ENCODE data around the gene TXNRD3.
A peak's percentile ranks its signal among the peaks of the same experiment; 100 is the strongest.

The TXNRD3 gene

GRCh38 chr3:126679318-126679751 lies 24.4 kb upstream of the TXNRD3 start:
- Mint-ChIP-seq H3K27ac (no peak overlapping the region), H3K27me3 (peaks cover 3% of the 10 kb centered on the region), H3K4me1 (ENCODE audit: low read depth) (peaks cover 3% of the 10 kb centered on the region), H3K4me3 (peak overlapping the region; percentile 69), H3K9me3 (no peaks in the 10 kb centered on the region), H3K36me3 (ENCODE audit: low read depth) (no peaks in the 10 kb centered on the region)

GRCh38 chr3:126678693-126679317 lies 23.9 kb upstream of the TXNRD3 start:
- no peaks in the 10 kb centered on the region for H3K36me3 Mint-ChIP-seq (ENCODE audit: low read depth)
- peak overlapping the region; percentile 69 for H3K4me3 Mint-ChIP-seq

GRCh38 chr3:126677862-126678503 lies 23.1 kb upstream of the TXNRD3 start:
- no peaks in the 10 kb centered on the region for H3K9me3 Mint-ChIP-seq
- no peak overlapping the region for H3K4me3 Mint-ChIP-seq
- no peaks in the 10 kb centered on the region for H3K36me3 Mint-ChIP-seq (ENCODE audit: low read depth)
- peaks cover 3% of the 10 kb centered on the region for H3K27me3 Mint-ChIP-seq
- no peak overlapping the region for H3K27ac Mint-ChIP-seq
- peaks cover 3% of the 10 kb centered on the region for H3K4me1 Mint-ChIP-seq (ENCODE audit: low read depth)

More at GRCh38 chr3:126678693-126679317, 23.9 kb upstream of the TXNRD3 start:
- no peak overlapping the region for H3K27ac Mint-ChIP-seq
- peaks cover 3% of the 10 kb centered on the region for H3K4me1 Mint-ChIP-seq (ENCODE audit: low read depth)
- no peaks in the 10 kb centered on the region for H3K9me3 Mint-ChIP-seq
- H3K27me3 Mint-ChIP-seq, result peaks cover 3% of the 10 kb centered on the region

GRCh38 chr3:126676919-126677705 lies 22.2 kb upstream of the TXNRD3 start:
- Mint-ChIP-seq H3K4me3 (no peak overlapping the region), H3K36me3 (ENCODE audit: low read depth) (no peaks in the 10 kb centered on the region), H3K9me3 (no peaks in the 10 kb centered on the region), H3K27ac (no peak overlapping the region), H3K4me1 (ENCODE audit: low read depth) (peaks cover 3% of the 10 kb centered on the region), H3K27me3 (peaks cover 3% of the 10 kb centered on the region)

GRCh38 chr3:126672741-126673140 lies 17.8 kb upstream of the TXNRD3 start:
- peaks cover 6% of the 10 kb centered on the region for H3K36me3 Mint-ChIP-seq (ENCODE audit: low read depth)
- no peak overlapping the region for H3K27ac Mint-ChIP-seq
- H3K4me1 Mint-ChIP-seq (ENCODE audit: low read depth), result peaks cover 6% of the 10 kb centered on the region
- peaks cover 9% of the 10 kb centered on the region for H3K9me3 Mint-ChIP-seq
- no peaks in the 10 kb centered on the region for H3K27me3 Mint-ChIP-seq
- H3K4me3 Mint-ChIP-seq, result no peak overlapping the region

GRCh38 chr3:126672340-126672739 lies 17.4 kb upstream of the TXNRD3 start:
- no peak overlapping the region for H3K4me3 Mint-ChIP-seq
- peaks cover 6% of the 10 kb centered on the region for H3K4me1 Mint-ChIP-seq (ENCODE audit: low read depth)
- H3K27me3 Mint-ChIP-seq, result no peaks in the 10 kb centered on the region
- peaks cover 6% of the 10 kb centered on the region for H3K36me3 Mint-ChIP-seq (ENCODE audit: low read depth)
- H3K9me3 Mint-ChIP-seq, result peaks cover 9% of the 10 kb centered on the region
- H3K27ac Mint-ChIP-seq, result no peak overlapping the region

GRCh38 chr3:126671521-126671920 lies 16.6 kb upstream of the TXNRD3 start:
- H3K27ac Mint-ChIP-seq, result peak overlapping the region; percentile 21
- no peak overlapping the region for H3K4me3 Mint-ChIP-seq
- peaks cover 9% of the 10 kb centered on the region for H3K9me3 Mint-ChIP-seq
- H3K36me3 Mint-ChIP-seq (ENCODE audit: low read depth), result peaks cover 6% of the 10 kb centered on the region
- no peaks in the 10 kb centered on the region for H3K27me3 Mint-ChIP-seq
- peaks cover 6% of the 10 kb centered on the region for H3K4me1 Mint-ChIP-seq (ENCODE audit: low read depth)

- Mint-ChIP-seq H3K9me3 (peaks cover 9% of the 10 kb centered on the region), H3K4me3 (no peak overlapping the region), H3K4me1 (ENCODE audit: low read depth) (peaks cover 6% of the 10 kb centered on the region), H3K27me3 (no peaks in the 10 kb centered on the region), H3K27ac (no peak overlapping the region), H3K36me3 (ENCODE audit: low read depth) (peaks cover 6% of the 10 kb centered on the region)
These were observed 13.8 kb upstream of the TXNRD3 start for GRCh38 chr3:126668450-126669401.

GRCh38 chr3:126667631-126668449 lies 12.9 kb upstream of the TXNRD3 start:
- H3K36me3 Mint-ChIP-seq (ENCODE audit: low read depth), result peaks cover 6% of the 10 kb centered on the region
- H3K4me3 Mint-ChIP-seq, result no peak overlapping the region
- H3K4me1 Mint-ChIP-seq (ENCODE audit: low read depth), result peaks cover 6% of the 10 kb centered on the region
- H3K27me3 Mint-ChIP-seq, result no peaks in the 10 kb centered on the region
- H3K9me3 Mint-ChIP-seq, result peaks cover 9% of the 10 kb centered on the region
- H3K27ac Mint-ChIP-seq, result no peak overlapping the region

GRCh38 chr3:126666658-126667528 lies 12.0 kb upstream of the TXNRD3 start:
- peaks cover 6% of the 10 kb centered on the region for H3K4me1 Mint-ChIP-seq (ENCODE audit: low read depth)
- H3K27me3 Mint-ChIP-seq, result no peaks in the 10 kb centered on the region
- no peak overlapping the region for H3K4me3 Mint-ChIP-seq

GRCh38 chr3:126665959-126666657 lies 11.2 kb upstream of the TXNRD3 start:
- Mint-ChIP-seq H3K27ac (no peak overlapping the region), H3K4me1 (ENCODE audit: low read depth) (peaks cover 3% of the 10 kb centered on the region), H3K9me3 (peaks cover 4% of the 10 kb centered on the region), H3K27me3 (peaks cover 2% of the 10 kb centered on the region), H3K36me3 (ENCODE audit: low read depth) (peaks cover 4% of the 10 kb centered on the region), H3K4me3 (no peak overlapping the region)

More at GRCh38 chr3:126666658-126667528, 12.0 kb upstream of the TXNRD3 start:
- Mint-ChIP-seq H3K27ac (no peak overlapping the region), H3K36me3 (ENCODE audit: low read depth) (peaks cover 6% of the 10 kb centered on the region), H3K9me3 (peaks cover 9% of the 10 kb centered on the region)

- no peaks in the 10 kb centered on the region for H3K9me3 Mint-ChIP-seq
- H3K4me1 Mint-ChIP-seq (ENCODE audit: low read depth), result no peaks in the 10 kb centered on the region
- no peak overlapping the region for H3K27ac Mint-ChIP-seq
- H3K36me3 Mint-ChIP-seq (ENCODE audit: low read depth), result no peaks in the 10 kb centered on the region
- no peak overlapping the region for H3K4me3 Mint-ChIP-seq
- peaks cover 7% of the 10 kb centered on the region for H3K27me3 Mint-ChIP-seq
These were observed 10.5 kb upstream of the TXNRD3 start for GRCh38 chr3:126665221-126665936.
